A204.1 (cell line): ENCODE results near the gene CEP89.
"Not testable (repeated sequence)": the region's sequence is repeated elsewhere in the genome, so short reads cannot be mapped to it uniquely, and the experiment has no call there.

Experiments
- FAIRE-seq: peaks from 2 replicates; lab custom pipeline; 2012; peaks lifted over from hg19 to GRCh38; lab: Jason Lieb, UNC

CEP89 gene

GRCh38 chr19:32890841-32891240, 80.9 kb downstream of the CEP89 start:
- FAIRE-seq, result no peak

- no peak for FAIRE-seq
Observed at GRCh38 chr19:32890326-32890725, 81.4 kb downstream of the CEP89 start.

- no peak for FAIRE-seq
Observed at GRCh38 chr19:32889137-32889934, 82.4 kb downstream of the CEP89 start.

GRCh38 chr19:32887572-32888215, 84.1 kb downstream of the CEP89 start:
- no peak for FAIRE-seq

- FAIRE-seq, result no peak
Observed at GRCh38 chr19:32886241-32886640, 85.5 kb downstream of the CEP89 start.

- not testable (repeated sequence) for FAIRE-seq
Observed at GRCh38 chr19:32885255-32885654, 86.5 kb downstream of the CEP89 start.

DNA sequence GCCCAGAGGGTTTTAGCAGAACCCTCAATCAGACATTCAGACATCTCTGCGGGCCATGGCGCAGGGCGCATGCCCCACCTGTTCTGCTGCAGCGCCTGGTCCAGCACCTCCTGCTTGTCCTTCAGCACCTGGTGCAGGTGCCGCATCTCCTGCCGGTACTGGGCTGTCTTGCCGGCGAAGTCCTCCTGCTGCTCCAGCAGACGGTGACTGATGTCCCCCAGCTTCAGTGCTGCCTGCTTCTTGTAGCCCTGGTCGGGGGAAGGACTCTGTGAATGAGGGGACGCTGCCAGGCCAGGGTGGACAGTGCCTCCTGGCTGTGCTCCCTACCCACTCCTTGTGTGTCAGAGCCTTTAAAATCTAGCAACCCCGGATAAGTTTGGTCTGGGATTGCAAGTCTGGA, 90.0 kb downstream of the CEP89 start:
- FAIRE-seq, result no peak

- no peak for FAIRE-seq
Observed at GRCh38 chr19:32880622-32881021, 91.1 kb downstream of the CEP89 start.

- FAIRE-seq, result no peak
Observed at GRCh38 chr19:32879741-32880140, 92.0 kb downstream of the CEP89 start.

GRCh38 chr19:32878988-32879387, 92.8 kb downstream of the CEP89 start:
- FAIRE-seq, result no peak

GRCh38 chr19:32877977-32878745, 93.6 kb downstream of the CEP89 start:
- FAIRE-seq, result no peak

- no peak for FAIRE-seq
Observed at GRCh38 chr19:32877323-32877912, 94.3 kb downstream of the CEP89 start.

- FAIRE-seq, result no peak
Observed at GRCh38 chr19:32876919-32877285, 94.9 kb downstream of the CEP89 start.

GRCh38 chr19:32876236-32876918, 95.4 kb downstream of the CEP89 start:
- no peak for FAIRE-seq

DNA sequence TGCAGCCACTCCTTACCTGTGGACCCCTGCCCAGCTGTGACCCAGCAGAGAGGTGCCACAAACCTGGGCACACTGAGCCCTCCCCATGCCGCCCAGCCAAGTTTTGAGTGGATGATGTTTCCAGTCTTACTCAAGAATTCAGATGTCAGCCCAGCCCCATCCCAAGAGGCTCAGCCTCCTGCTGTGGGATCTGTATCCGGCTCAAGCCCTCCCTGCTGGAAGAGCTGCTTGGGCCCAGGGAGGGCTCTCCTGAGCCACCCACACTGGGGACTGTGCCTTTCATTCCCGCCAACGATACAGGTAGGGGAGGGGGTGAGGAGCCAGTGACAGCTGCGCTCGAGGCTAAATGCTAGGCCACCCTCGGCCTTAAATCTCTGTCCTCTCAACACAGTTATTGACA, 96.3 kb downstream of the CEP89 start:
- FAIRE-seq, result no peak

- FAIRE-seq, result no peak
Observed at GRCh38 chr19:32874605-32875004, 97.2 kb downstream of the CEP89 start.

DNA sequence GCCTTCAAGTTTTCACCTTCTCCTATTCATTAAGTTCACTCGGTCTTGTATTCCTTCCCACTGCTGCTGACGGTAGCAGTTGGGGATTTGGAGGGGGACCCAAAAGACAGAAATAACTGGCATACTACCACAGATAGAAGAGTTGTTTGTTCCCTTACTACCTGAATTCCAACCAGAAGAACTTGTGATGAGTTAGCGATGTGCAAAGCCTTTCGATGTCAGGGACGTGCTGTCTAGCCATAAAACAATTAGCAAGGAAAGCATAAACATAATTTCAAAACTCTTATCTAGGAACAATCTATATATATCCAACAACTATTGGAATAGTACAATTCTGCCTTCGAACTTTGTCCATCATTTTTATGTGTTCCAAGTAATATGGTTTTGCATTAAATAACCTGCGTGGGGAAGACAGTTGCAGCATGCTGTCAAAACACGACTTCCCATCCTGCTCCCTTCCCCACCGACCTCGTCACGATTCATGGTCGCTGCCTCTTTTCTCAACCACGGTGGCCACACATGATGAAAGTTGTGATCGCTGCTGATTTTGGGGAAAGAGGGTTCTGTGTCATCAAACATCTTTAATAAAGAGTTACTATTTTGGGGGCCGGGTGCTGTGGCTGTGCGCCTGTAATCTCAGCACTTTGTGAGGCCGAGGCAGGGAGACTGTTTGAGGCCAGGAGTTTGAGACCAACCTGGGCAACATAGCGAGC, 98.4 kb downstream of the CEP89 start:
- no peak for FAIRE-seq

DNA sequence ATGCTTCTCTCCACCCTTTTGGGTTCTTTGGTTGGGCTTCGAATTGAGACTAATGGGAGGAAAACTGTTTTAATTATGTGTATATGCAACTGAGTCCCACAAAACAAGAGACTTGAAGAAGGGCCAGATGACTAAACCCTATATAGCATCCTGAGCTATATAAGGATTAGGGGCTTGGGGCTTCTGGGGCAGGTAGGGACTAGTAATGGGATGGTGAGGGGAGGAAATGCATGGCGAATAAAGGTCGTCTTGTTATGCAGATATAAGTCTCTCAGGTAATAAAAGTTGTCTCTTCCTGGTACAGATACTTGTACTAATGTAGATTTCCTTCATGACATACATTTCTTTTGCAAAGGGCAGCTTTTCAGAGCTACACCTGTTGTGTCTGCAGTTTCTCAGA, 99.4 kb downstream of the CEP89 start:
- no peak for FAIRE-seq

DNA sequence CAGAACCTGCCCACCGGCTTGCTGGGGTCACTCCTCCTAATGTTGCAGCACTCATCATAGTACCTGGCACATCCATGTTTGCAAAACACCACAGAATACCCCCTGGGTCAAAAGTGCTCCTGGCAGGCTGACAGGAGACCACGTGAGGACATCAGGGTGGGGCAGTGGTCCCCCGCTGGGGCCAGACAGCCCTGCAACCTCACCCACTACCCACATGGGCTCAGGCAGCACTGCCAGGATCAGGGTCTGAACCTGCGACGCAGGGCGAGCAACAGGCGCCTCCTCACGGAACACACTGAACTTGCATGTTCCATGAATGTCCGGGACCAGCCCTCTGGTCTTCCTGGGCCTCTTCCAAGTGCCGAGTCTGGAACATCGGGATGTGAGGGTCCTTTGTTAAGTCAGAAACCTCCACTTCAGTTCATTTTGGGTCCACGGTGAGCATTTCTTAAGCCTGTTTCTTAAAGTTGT, 100.7 kb downstream of the CEP89 start:
- FAIRE-seq, result no peak

GRCh38 chr19:32869966-32870573, 101.7 kb downstream of the CEP89 start:
- no peak for FAIRE-seq

GRCh38 chr19:32869369-32869965, 102.3 kb downstream of the CEP89 start, which contains the start of gene SLC7A9:
TSS of gene SLC7A9 (minus strand) at chr19:32869767. CDS start at chr19:32868534, 1,233 bp downstream.
- no peak for FAIRE-seq
